Prostate gland (tissue), 2 donors: ENCODE data around the gene NCOA1. TPM values are rescaled to one million over a fixed set of nuclear protein-coding genes. Genes with fewer than 3 reads are reported as not detected.

Experiments
- DNase-seq: peaks from one replicate; pipeline ENCODE4 v3.0.0-alpha.2; 2019; ENCODE audit warnings: low spot score
- H3K27ac ChIP-seq, 2 donors: fragments of 200-600 bp; sonication (generic); 2 replicates each; pipeline ENCODE4 v1.5.1; 2017 to 2019
- H3K27me3 ChIP-seq: fragments of 200-600 bp; sonication (generic); replicated peaks from 2 replicates; pipeline ENCODE4 v1.5.1; 2019; ENCODE audit not compliant: insufficient read depth
- H3K36me3 ChIP-seq, 2 donors: fragments of 200-600 bp; sonication (generic); 1 replicate in 1 of 2; 2 replicates in 1 of 2; pipeline versions ENCODE4 v1.5.1 to v1.8.1; 2017 to 2019
- H3K4me1 ChIP-seq: fragments of 200-600 bp; sonication (generic); replicated peaks from 2 replicates; pipeline ENCODE4 v1.5.1; 2019
- H3K4me3 ChIP-seq, 2 donors: fragments of 200-600 bp; sonication (generic); 2 replicates each; pipeline ENCODE4 v1.5.1; 2017 to 2019
- H3K9me3 ChIP-seq: fragments of 200-600 bp; sonication (generic); 2 replicates; pipeline ENCODE4 v1.5.1; 2017
- POLR2A ChIP-seq: fragments of 450-650 bp; IDR thresholded peaks from one replicate; pipeline ENCODE4 v1.6.1; 2016; ENCODE audit warnings: antibody characterized with exemption, mild to moderate bottlenecking
- POLR2AphosphoS5 ChIP-seq: sonication (generic); formaldehyde crosslinking; IDR thresholded peaks from one replicate; pipeline ENCODE4 v1.6.1; 2017; ENCODE audit warnings: antibody characterized with exemption
- WGBS: methylation state at CpG from one replicate; pipeline ENCODE4 v1.1.5; 2018; 5-methylcytosine and 5-hydroxymethylcytosine counted together
- intact Hi-C: fragments of 100-400 bp; cut with DNase I; formaldehyde crosslinking; loops from one replicate; pipeline ENCODE4 v1.14.2; 2022
- total RNA-seq, 2 donors: library from RNA; depleted of rRNA; stranded (reverse); fragments of >200 nt; gene quantifications; one replicate each; pipeline ENCODE4 v1.1.0, GENCODE V29; 2016
- TF ChIP-seq, protein P1 (sequence below), 4 experiments: fragments of 200-600 bp in 2 of 4; fragments of 450-650 bp in 2 of 4; sonication (generic) in 2 of 4; IDR thresholded peaks; 1 replicate in 3 of 4; 2 replicates in 1 of 4; pipeline ENCODE4 v1.5.1; 2016 to 2019; ENCODE audit warnings: antibody characterized with exemption in 4 of 4, mild to moderate bottlenecking in 2 of 4, moderate library complexity in 2 of 4

Gene NCOA1
- total RNA-seq, 2 donors from 2014 or later: 24.9 to 72.4 TPM

DNA sequence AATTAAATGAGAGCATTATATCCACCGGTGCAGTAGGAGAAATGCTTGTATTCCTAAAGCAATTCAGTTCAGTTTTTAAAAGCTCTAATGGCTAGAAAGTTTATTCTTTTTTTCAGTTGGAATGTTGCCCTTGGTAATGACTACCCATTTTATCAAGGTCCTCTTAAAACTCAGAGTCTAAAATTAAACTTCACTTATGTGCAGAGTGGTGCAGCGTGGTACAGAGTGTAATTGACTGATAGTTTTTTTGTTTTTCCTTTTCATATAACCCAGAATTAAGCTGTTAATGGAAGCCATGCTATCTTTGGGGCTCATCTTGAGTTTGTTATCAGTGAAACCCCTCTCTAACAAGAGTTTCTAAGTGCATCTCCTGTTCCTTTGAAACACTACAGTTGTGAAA lies 21.4 kb downstream of the NCOA1 start:
- WGBS: 45% methylated on average over 2 of the region's 2 CpGs
- Histone ChIP-seq H3K27ac (no peak overlapping the region), H3K4me1 (no peaks in the 10 kb centered on the region), H3K27me3 (no peaks in the 10 kb centered on the region), H3K4me3 (no peak overlapping the region), H3K9me3 (no peaks in the 10 kb centered on the region), H3K36me3 (no peaks in the 10 kb centered on the region)
- intact Hi-C loops: no loop called here
- TF ChIP-seq POLR2AphosphoS5: no peak
- TF ChIP-seq, protein P1, sequence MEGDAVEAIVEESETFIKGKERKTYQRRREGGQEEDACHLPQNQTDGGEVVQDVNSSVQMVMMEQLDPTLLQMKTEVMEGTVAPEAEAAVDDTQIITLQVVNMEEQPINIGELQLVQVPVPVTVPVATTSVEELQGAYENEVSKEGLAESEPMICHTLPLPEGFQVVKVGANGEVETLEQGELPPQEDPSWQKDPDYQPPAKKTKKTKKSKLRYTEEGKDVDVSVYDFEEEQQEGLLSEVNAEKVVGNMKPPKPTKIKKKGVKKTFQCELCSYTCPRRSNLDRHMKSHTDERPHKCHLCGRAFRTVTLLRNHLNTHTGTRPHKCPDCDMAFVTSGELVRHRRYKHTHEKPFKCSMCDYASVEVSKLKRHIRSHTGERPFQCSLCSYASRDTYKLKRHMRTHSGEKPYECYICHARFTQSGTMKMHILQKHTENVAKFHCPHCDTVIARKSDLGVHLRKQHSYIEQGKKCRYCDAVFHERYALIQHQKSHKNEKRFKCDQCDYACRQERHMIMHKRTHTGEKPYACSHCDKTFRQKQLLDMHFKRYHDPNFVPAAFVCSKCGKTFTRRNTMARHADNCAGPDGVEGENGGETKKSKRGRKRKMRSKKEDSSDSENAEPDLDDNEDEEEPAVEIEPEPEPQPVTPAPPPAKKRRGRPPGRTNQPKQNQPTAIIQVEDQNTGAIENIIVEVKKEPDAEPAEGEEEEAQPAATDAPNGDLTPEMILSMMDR (IDR thresholded peaks at IDR 0.05): no peak
- TF ChIP-seq POLR2A: no peak
- no peak for DNase-seq

- intact Hi-C loops: no loop called here
- Histone ChIP-seq H3K4me3 (no peak overlapping the region), H3K9me3 (no peaks in the 10 kb centered on the region), H3K27me3 (no peaks in the 10 kb centered on the region), H3K4me1 (no peaks in the 10 kb centered on the region), H3K27ac (no peak overlapping the region), H3K36me3 (no peaks in the 10 kb centered on the region)
- DNase-seq: no peak
- TF ChIP-seq POLR2AphosphoS5 (no peak), POLR2A (no peak)
- TF ChIP-seq, protein P1 (IDR thresholded peaks at IDR 0.05): no peak
- 82% methylated on average over 6 of the region's 6 CpGs for WGBS
Observed at GRCh38 chr2:24512831-24513230, 21.8 kb downstream of the NCOA1 start.

DNA sequence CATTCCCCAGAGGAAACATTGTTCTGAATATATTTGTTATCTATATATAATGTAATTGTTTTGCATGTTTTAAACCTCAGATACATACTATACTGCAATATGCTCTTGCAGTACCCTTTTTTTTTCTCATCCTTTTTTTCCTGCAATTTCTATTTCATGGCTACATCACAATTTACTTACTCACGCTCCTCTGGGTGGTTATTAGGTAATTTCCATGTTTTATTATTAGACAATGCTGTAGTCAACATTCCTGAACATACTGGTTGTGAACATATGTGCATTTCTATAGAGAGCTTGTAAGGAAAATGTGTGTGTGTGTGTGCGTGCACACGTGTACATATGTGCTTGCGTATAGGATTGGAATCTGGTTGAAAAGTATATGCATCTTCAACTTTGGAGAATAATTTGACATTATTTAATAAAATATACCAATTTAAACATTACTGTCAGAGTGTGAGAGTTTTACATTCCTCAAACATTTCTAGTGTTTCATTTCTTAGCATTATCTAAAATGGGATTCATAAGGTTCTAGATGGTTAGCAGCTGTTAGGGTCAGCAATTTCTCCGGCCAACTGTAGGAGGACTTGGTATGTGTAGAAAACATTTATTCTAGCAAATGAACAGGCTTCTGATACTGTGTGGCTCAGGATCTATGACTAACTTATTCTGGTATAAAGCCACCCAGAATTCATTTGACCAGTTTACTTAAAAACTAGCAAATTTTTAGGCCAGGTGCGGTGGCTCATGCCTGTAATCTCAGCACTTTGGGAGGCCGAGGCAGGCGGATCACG lies 22.4 kb downstream of the NCOA1 start:
- Histone ChIP-seq H3K27me3 (no peaks in the 10 kb centered on the region), H3K4me1 (no peaks in the 10 kb centered on the region)
- intact Hi-C loops: no loop called here

GRCh38 chr2:24514820-24515219 lies 23.8 kb downstream of the NCOA1 start:
- Histone ChIP-seq H3K27me3 (no peaks in the 10 kb centered on the region), H3K27ac (no peak overlapping the region), H3K9me3 (no peaks in the 10 kb centered on the region), H3K4me1 (no peaks in the 10 kb centered on the region), H3K36me3 (no peaks in the 10 kb centered on the region), H3K4me3 (no peak overlapping the region)
- WGBS: 75% methylated on average over 2 of the region's 2 CpGs
- intact Hi-C loops: no loop called here
- TF ChIP-seq, protein P1 (IDR thresholded peaks at IDR 0.05): no peak
- TF ChIP-seq POLR2AphosphoS5: no peak
- no peak for DNase-seq

More for the DNA sequence above, 22.4 kb downstream of the NCOA1 start:
- no peak for DNase-seq
- WGBS: 87% methylated on average over 9 of the region's 9 CpGs
- TF ChIP-seq, protein P1 (IDR thresholded peaks at IDR 0.05): no peak
- TF ChIP-seq POLR2A: no peak
- TF ChIP-seq POLR2AphosphoS5: no peak
- Histone ChIP-seq H3K4me3 (no peak overlapping the region), H3K9me3 (no peaks in the 10 kb centered on the region), H3K36me3 (no peaks in the 10 kb centered on the region), H3K27ac (no peak overlapping the region)

GRCh38 chr2:24515335-24515734 lies 24.3 kb downstream of the NCOA1 start:
- no peaks in the 10 kb centered on the region for H3K27me3 ChIP-seq
- intact Hi-C loops: no loop called here
- no peaks in the 10 kb centered on the region for H3K4me1 ChIP-seq
- no peak overlapping the region for H3K27ac ChIP-seq
- WGBS: 88% methylated on average over 2 of the region's 2 CpGs
- TF ChIP-seq POLR2A: no peak
- no peak for TF ChIP-seq POLR2AphosphoS5
- TF ChIP-seq, protein P1 (IDR thresholded peaks at IDR 0.05): no peak
- H3K9me3 ChIP-seq: no peaks in the 10 kb centered on the region
- no peak for DNase-seq
- no peak overlapping the region for H3K4me3 ChIP-seq
- H3K36me3 ChIP-seq: no peaks in the 10 kb centered on the region
